Epithelial cell of prostate (primary cell): Measurements from ENCODE around the gene SARDH.
"Not testable (repeated sequence)": the region's sequence is repeated elsewhere in the genome, so short reads cannot be mapped to it uniquely, and the experiment has no call there.

Experiments
- DNase-seq: peaks from one replicate; pipeline ENCODE4 v3.0.0-alpha.2; 2011; ENCODE audit warnings: low read depth, low spot score
- H3K27ac ChIP-seq: fragments of 450-650 bp; 2 replicates; pipeline ENCODE4 v1.5.1; 2017; ENCODE audit warnings: mild to moderate bottlenecking

SARDH gene

GRCh38 chr9:133777068-133777791 is 39.1 kb upstream of the SARDH start:
- no peak for DNase-seq

GRCh38 chr9:133775951-133776905 is 38.1 kb upstream of the SARDH start:
- no peak overlapping the region for H3K27ac ChIP-seq
- no peak for DNase-seq

More at GRCh38 chr9:133777068-133777791, 39.1 kb upstream of the SARDH start:
- H3K27ac ChIP-seq = no peak overlapping the region

GRCh38 chr9:133775291-133775690 is 37.1 kb upstream of the SARDH start:
- no peak for DNase-seq
- no peak overlapping the region for H3K27ac ChIP-seq

GRCh38 chr9:133774799-133775198 is 36.6 kb upstream of the SARDH start:
- H3K27ac ChIP-seq = no peak overlapping the region
- DNase-seq = no peak

GRCh38 chr9:133773889-133774655 is 35.9 kb upstream of the SARDH start:
- H3K27ac ChIP-seq = no peak overlapping the region
- no peak for DNase-seq

GRCh38 chr9:133772581-133772980 is 34.4 kb upstream of the SARDH start:
- no peak overlapping the region for H3K27ac ChIP-seq
- DNase-seq = no peak

- DNase-seq = no peak
- H3K27ac ChIP-seq = no peak overlapping the region
These were observed 33.6 kb upstream of the SARDH start for GRCh38 chr9:133771486-133772482.

- DNase-seq = no peak
- no peak overlapping the region for H3K27ac ChIP-seq
These were observed 32.1 kb upstream of the SARDH start for GRCh38 chr9:133770076-133770777.

GRCh38 chr9:133769511-133770075 is 31.4 kb upstream of the SARDH start:
- DNase-seq = no peak
- no peak overlapping the region for H3K27ac ChIP-seq

- no peak for DNase-seq
- no peak overlapping the region for H3K27ac ChIP-seq
These were observed 30.8 kb upstream of the SARDH start for GRCh38 chr9:133768859-133769510.

GRCh38 chr9:133768371-133768858 is 30.3 kb upstream of the SARDH start:
- no peak for DNase-seq
- H3K27ac ChIP-seq = no peak overlapping the region

GRCh38 chr9:133767625-133768024 is 29.5 kb upstream of the SARDH start:
- DNase-seq = no peak
- H3K27ac ChIP-seq = no peak overlapping the region

GRCh38 chr9:133767008-133767407 is 28.9 kb upstream of the SARDH start:
- H3K27ac ChIP-seq = no peak overlapping the region
- no peak for DNase-seq

GRCh38 chr9:133766234-133766633 is 28.1 kb upstream of the SARDH start:
- DNase-seq, H3K27ac ChIP-seq: not testable (repeated sequence)

GRCh38 chr9:133763272-133764183 is 25.4 kb upstream of the SARDH start:
- H3K27ac ChIP-seq = no peak overlapping the region
- no peak for DNase-seq

GRCh38 chr9:133762488-133763271 is 24.5 kb upstream of the SARDH start:
- no peak for DNase-seq
- H3K27ac ChIP-seq = no peak overlapping the region
